Measurements from ENCODE around the gene C10orf88. TPM values are rescaled to one million over a fixed set of nuclear protein-coding genes. Genes with fewer than 3 reads are reported as not detected.
"Not testable (repeated sequence)": the region's sequence is repeated elsewhere in the genome, so short reads cannot be mapped to it uniquely, and the experiment has no call there.

Gene C10orf88
- polyA plus RNA-seq, 1 donor (not counting 4 experiments of a cell fraction or from before 2014, with no cell fraction given): 8.4 TPM

DNA sequence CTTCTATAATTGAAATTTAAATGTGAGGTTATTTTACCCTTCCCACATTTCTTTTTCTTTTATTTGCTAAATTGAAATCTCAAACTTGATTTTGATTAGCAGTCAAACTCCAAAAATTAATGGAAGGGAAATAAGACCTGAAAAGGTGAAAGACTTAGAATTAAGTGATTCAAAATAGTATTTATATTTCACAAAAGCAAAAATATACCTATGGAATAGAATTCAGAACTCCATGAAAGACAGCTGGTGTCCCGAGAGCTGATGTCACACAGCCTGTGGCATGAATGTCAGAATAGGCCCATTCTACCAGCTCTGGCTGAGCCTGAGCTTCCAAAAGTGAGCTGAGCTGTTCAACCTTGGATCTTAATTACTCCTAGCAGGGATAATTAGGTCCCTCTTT lies 43.7 kb downstream of the C10orf88 start, which contains the start of gene FAM24A:
FAM24A (plus strand) TSS at position 301 of the 400 bp plus-strand sequence. CDS start 1,025 bp downstream, outside the sequence.
- Histone ChIP-seq H3K4me3 (ENCODE audit: control insufficient read depth in 2 of 3, extremely low read depth in 1 of 3, insufficient read depth in 2 of 3, low read depth in 1 of 3, low read length in 3 of 3) (no peak within 1 kb of the TSS), H3K36me3 (ENCODE audit: control insufficient read depth in 2 of 2, extremely low read depth in 1 of 2, insufficient read depth in 2 of 2, low read length in 2 of 2) (no peaks in the 10 kb centered on the region), H3K79me2 (ENCODE audit: control insufficient read depth, insufficient read depth, low read length) (no peaks in the 10 kb centered on the region), H3K4me1 (ENCODE audit: control insufficient read depth, extremely low read depth, insufficient read depth, low read length) (no peaks in the 10 kb centered on the region), H3K9me1 (ENCODE audit: control insufficient read depth, extremely low read depth, insufficient read depth, low read length) (no peaks in the 10 kb centered on the region), H3K9me3 (ENCODE audit: control insufficient read depth, low read depth, low read length) (no peaks in the 10 kb centered on the region), H4K20me1 (ENCODE audit: control insufficient read depth, extremely low read depth, insufficient read depth, low read length) (no peaks in the 10 kb centered on the region), H2AFZ (ENCODE audit: control insufficient read depth, low read length) (no peak within 1 kb of the TSS), H3K27me3 (ENCODE audit: control insufficient read depth, extremely low read depth, insufficient read depth, low read length) (no peaks in the 10 kb centered on the region), H3K27ac (ENCODE audit: control insufficient read depth, insufficient read depth, low read length) (no peak within 1 kb of the TSS), H3K4me2 (ENCODE audit: control insufficient read depth, extremely low read depth, insufficient read depth, low read depth, low read length) (no peak within 1 kb of the TSS), H3K9ac (ENCODE audit: control insufficient read depth, extremely low read depth, insufficient read depth, low read length) (no peak within 1 kb of the TSS)
- DNase-seq (ENCODE audit: low read depth, low spot score) (no peak), FAIRE-seq (no peak)
- dilution Hi-C loops (cut with MboI; ENCODE audit: extremely low pct_ligation_motif_present, low sequenced_read_pairs): no loop called here
- TF ChIP-seq EZH2 (IDR thresholded peaks at IDR 0.05; ENCODE audit: low read length): no peak
- TF ChIP-seq, protein P1, sequence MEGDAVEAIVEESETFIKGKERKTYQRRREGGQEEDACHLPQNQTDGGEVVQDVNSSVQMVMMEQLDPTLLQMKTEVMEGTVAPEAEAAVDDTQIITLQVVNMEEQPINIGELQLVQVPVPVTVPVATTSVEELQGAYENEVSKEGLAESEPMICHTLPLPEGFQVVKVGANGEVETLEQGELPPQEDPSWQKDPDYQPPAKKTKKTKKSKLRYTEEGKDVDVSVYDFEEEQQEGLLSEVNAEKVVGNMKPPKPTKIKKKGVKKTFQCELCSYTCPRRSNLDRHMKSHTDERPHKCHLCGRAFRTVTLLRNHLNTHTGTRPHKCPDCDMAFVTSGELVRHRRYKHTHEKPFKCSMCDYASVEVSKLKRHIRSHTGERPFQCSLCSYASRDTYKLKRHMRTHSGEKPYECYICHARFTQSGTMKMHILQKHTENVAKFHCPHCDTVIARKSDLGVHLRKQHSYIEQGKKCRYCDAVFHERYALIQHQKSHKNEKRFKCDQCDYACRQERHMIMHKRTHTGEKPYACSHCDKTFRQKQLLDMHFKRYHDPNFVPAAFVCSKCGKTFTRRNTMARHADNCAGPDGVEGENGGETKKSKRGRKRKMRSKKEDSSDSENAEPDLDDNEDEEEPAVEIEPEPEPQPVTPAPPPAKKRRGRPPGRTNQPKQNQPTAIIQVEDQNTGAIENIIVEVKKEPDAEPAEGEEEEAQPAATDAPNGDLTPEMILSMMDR (optimal IDR thresholded peaks at IDR 0.05 in 1 of 3, IDR thresholded peaks at IDR 0.05 in 1 of 3, conservative IDR thresholded peaks at IDR 0.05 in 1 of 3; ENCODE audit: extremely low read depth in 1 of 3, insufficient read depth in 2 of 3, low read length in 3 of 3): no peak

DNA sequence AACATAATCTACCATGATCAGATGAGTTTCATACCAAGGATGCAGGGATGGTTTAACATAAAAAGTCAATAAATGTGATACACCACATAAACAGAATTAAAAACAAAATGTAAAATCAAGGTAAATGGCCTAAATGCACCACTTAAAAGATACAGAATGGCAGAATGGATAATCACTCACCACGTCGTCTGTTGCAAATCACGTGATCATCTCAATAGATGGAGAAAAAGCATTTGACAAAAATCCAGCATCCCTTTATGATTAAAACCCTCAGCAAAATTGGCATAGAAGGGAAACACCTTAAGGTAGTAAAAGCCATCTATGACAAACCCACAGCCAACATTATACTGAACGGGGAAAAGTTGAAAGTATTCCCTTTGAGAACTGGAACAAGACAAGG lies 50.2 kb downstream of the C10orf88 start:
- H4K20me1 ChIP-seq (ENCODE audit: control insufficient read depth, extremely low read depth, insufficient read depth, low read length); H3K9me1 ChIP-seq (ENCODE audit: control insufficient read depth, extremely low read depth, insufficient read depth, low read length); H3K4me2 ChIP-seq (ENCODE audit: control insufficient read depth, extremely low read depth, insufficient read depth, low read depth, low read length); H3K9me3 ChIP-seq (ENCODE audit: control insufficient read depth, low read depth, low read length); H3K79me2 ChIP-seq (ENCODE audit: control insufficient read depth, insufficient read depth, low read length); H3K4me3 ChIP-seq (ENCODE audit: control insufficient read depth in 2 of 3, extremely low read depth in 1 of 3, insufficient read depth in 2 of 3, low read depth in 1 of 3, low read length in 3 of 3); H3K9ac ChIP-seq (ENCODE audit: control insufficient read depth, extremely low read depth, insufficient read depth, low read length); FAIRE-seq; H3K27ac ChIP-seq (ENCODE audit: control insufficient read depth, insufficient read depth, low read length); H2AFZ ChIP-seq (ENCODE audit: control insufficient read depth, low read length); H3K36me3 ChIP-seq (ENCODE audit: control insufficient read depth in 2 of 2, extremely low read depth in 1 of 2, insufficient read depth in 2 of 2, low read length in 2 of 2); dilution Hi-C loops (cut with MboI; ENCODE audit: extremely low pct_ligation_motif_present, low sequenced_read_pairs); DNase-seq (ENCODE audit: low read depth, low spot score); H3K4me1 ChIP-seq (ENCODE audit: control insufficient read depth, extremely low read depth, insufficient read depth, low read length); H3K27me3 ChIP-seq (ENCODE audit: control insufficient read depth, extremely low read depth, insufficient read depth, low read length): not testable (repeated sequence)

DNA sequence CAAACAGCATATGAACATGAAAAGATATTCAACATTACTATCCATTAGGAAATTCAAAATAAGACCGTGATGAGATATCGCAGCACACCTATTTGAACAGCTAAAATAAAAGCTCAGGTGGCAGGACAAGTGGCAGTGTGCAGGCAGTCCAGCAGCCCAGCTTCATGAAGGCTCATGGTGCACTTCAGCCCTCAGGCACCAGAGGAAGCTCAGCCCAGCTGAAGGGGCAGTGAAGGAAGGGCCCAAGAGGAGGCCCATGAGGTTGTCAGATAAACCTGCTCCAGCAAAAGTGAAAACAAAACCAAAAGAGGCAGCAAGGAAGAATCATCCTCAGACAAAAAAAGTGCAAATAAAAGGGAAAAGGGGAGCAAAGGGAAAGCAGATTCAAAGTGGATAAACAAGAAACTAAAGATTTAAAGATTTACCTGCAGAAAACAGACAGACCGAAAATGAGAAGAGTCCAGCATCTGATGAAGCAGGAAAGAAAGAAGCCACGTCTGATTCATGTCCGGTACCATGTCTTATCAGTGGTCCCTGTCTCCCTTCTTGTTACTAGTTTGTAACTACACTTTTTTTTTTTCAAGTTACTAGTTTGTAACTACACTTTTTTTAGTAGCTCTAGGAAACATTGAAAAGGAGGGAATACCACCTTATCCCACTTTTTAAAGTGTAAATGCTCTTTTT lies 59.6 kb downstream of the C10orf88 start:
- no peaks in the 10 kb centered on the region for H3K9me1 ChIP-seq (ENCODE audit: control insufficient read depth, extremely low read depth, insufficient read depth, low read length)
- no peaks in the 10 kb centered on the region for H3K9me3 ChIP-seq (ENCODE audit: control insufficient read depth, low read depth, low read length)
- dilution Hi-C loops (cut with MboI; ENCODE audit: extremely low pct_ligation_motif_present, low sequenced_read_pairs): no loop called here
- H2AFZ ChIP-seq (ENCODE audit: control insufficient read depth, low read length): no peak overlapping the region
- H3K27me3 ChIP-seq (ENCODE audit: control insufficient read depth, extremely low read depth, insufficient read depth, low read length): no peaks in the 10 kb centered on the region
- FAIRE-seq (no peak), DNase-seq (ENCODE audit: low read depth, low spot score) (no peak)
- H4K20me1 ChIP-seq (ENCODE audit: control insufficient read depth, extremely low read depth, insufficient read depth, low read length): no peaks in the 10 kb centered on the region
- H3K4me1 ChIP-seq (ENCODE audit: control insufficient read depth, extremely low read depth, insufficient read depth, low read length): no peaks in the 10 kb centered on the region
- no peak overlapping the region for H3K4me2 ChIP-seq (ENCODE audit: control insufficient read depth, extremely low read depth, insufficient read depth, low read depth, low read length)
- H3K9ac ChIP-seq (ENCODE audit: control insufficient read depth, extremely low read depth, insufficient read depth, low read length): no peak overlapping the region
- no peaks in the 10 kb centered on the region for H3K79me2 ChIP-seq (ENCODE audit: control insufficient read depth, insufficient read depth, low read length)
- no peak for TF ChIP-seq EZH2 (IDR thresholded peaks at IDR 0.05; ENCODE audit: low read length)
- TF ChIP-seq, protein P1 (optimal IDR thresholded peaks at IDR 0.05 in 1 of 3, IDR thresholded peaks at IDR 0.05 in 1 of 3, conservative IDR thresholded peaks at IDR 0.05 in 1 of 3; ENCODE audit: extremely low read depth in 1 of 3, insufficient read depth in 2 of 3, low read length in 3 of 3): no peak
- no peak overlapping the region for H3K27ac ChIP-seq (ENCODE audit: control insufficient read depth, insufficient read depth, low read length)
- no peaks in the 10 kb centered on the region for H3K36me3 ChIP-seq (ENCODE audit: control insufficient read depth in 2 of 2, extremely low read depth in 1 of 2, insufficient read depth in 2 of 2, low read length in 2 of 2)
- H3K4me3 ChIP-seq (ENCODE audit: control insufficient read depth in 2 of 3, extremely low read depth in 1 of 3, insufficient read depth in 2 of 3, low read depth in 1 of 3, low read length in 3 of 3): no peak overlapping the region

Measured in keratinocyte (primary cell).